ENCODE data around the gene NOX3.

DNA sequence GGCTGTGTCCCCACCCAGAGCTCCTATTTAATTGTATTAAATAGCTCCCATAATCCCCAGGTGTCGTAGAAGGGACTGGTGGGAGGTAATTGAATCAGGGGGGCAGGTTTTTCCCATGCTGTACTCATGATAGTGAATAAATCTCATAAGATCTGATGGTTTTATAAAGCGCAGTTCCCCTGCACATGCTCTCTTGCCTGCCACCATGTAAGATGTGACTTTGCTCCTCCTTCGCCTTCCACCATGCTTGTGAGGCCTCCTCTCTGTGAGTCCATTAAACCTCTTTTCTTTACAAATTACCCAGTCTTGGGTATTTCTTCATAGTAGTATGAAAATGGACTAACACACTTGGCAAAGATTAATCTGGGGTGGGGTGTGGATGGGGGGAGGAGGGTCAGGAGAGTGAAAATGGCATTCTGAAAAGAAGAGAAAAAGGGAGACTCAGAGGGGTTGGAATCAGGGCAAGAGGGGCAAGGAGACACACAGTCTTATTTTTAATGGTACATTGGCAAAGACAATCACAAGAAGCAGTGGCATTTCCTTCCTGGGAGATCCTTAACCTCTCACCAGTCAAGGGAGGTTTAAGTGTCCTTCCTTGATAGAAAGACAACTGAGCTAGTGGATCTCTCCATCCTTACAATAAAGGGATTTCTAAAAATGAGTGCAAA, 37.5 kb upstream of the NOX3 start:
- TF ChIP-seq EP300 (IDR thresholded peaks at IDR 0.05): no peak
- TF ChIP-seq, protein P1, sequence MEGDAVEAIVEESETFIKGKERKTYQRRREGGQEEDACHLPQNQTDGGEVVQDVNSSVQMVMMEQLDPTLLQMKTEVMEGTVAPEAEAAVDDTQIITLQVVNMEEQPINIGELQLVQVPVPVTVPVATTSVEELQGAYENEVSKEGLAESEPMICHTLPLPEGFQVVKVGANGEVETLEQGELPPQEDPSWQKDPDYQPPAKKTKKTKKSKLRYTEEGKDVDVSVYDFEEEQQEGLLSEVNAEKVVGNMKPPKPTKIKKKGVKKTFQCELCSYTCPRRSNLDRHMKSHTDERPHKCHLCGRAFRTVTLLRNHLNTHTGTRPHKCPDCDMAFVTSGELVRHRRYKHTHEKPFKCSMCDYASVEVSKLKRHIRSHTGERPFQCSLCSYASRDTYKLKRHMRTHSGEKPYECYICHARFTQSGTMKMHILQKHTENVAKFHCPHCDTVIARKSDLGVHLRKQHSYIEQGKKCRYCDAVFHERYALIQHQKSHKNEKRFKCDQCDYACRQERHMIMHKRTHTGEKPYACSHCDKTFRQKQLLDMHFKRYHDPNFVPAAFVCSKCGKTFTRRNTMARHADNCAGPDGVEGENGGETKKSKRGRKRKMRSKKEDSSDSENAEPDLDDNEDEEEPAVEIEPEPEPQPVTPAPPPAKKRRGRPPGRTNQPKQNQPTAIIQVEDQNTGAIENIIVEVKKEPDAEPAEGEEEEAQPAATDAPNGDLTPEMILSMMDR (IDR thresholded peaks at IDR 0.05): no peak
- TF ChIP-seq POLR2A (IDR thresholded peaks at IDR 0.05): no peak
